GM19438 (cell line): Measurements from ENCODE around the gene PCDH15.

Experiments
- ATAC-seq: cut with Tn5 transposase; IDR thresholded peaks from one replicate; pipeline ENCODE4 v1.9.1; 2021; ENCODE audit warnings: low read depth; ENCODE audit not compliant: unreplicated experiment

Gene PCDH15

DNA sequence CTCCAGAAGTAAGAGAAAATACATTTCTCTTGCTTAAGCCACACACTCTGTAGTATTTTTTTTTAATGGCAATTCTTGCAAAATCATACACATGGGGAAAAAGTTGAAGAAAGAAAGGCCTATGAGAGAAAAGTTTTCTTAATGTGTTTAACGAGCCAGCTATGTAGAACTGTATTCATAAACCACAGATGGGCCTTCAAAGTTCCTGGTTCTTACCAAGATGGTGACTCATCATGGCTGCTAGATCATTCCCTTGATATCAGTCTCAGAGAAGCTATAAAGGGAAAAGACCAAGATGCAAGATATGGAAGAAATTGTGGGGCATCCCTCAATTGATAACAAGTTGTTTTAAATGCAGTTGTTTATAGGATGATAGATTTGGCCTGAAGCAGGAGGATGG lies 1035.7 kb downstream of the PCDH15 start:
- no peak for ATAC-seq

- no peak for ATAC-seq
These were observed 1046.3 kb downstream of the PCDH15 start for GRCh38 chr10:53754596-53755250.
